Upper lobe of right lung (tissue), 1 donor: ENCODE results near the gene SEL1L3. TPM values are rescaled to one million over a fixed set of nuclear protein-coding genes. Genes with fewer than 3 reads are reported as not detected.

ENCODE experiments used
- ATAC-seq: fragments of 200-7000 bp; cut with Tn5 transposase; one replicate; pipeline ENCODE4 v1.9.1; 2020; ENCODE audit warnings: mild to moderate bottlenecking, moderate library complexity
- DNase-seq: peaks from one replicate; pipeline ENCODE4 v3.0.0-alpha.2; 2020
- H3K27ac ChIP-seq: fragments of 200-600 bp; one replicate; pipeline ENCODE4 v1.8.0; 2022
- H3K27me3 ChIP-seq: fragments of 200-600 bp; one replicate; pipeline ENCODE4 v1.8.0; 2022; ENCODE audit warnings: mild to moderate bottlenecking
- H3K36me3 ChIP-seq: fragments of 200-600 bp; one replicate; pipeline ENCODE4 v1.8.0; 2022
- H3K4me1 ChIP-seq: fragments of 200-600 bp; one replicate; pipeline ENCODE4 v1.8.0; 2022
- H3K4me3 ChIP-seq: fragments of 200-600 bp; one replicate; pipeline ENCODE4 v1.8.0; 2022; ENCODE audit warnings: mild to moderate bottlenecking
- H3K9me3 ChIP-seq: fragments of 200-600 bp; one replicate; pipeline ENCODE4 v1.8.0; 2022
- intact Hi-C: fragments of 100-400 bp; cut with DNase I; formaldehyde crosslinking; loops from one replicate; pipeline ENCODE4 v1.11.0; 2022
- total RNA-seq: library from RNA; stranded (reverse); fragmentation: NEBNext Ultra II Directional; extraction: Animal tissue kit (Norgen Biotek cat#: 25700); gene quantifications from one replicate; pipeline ENCODE4 v1.2.1, GENCODE V29; 2021
- TF ChIP-seq, protein P1 (sequence below): fragments of 200-600 bp; IDR thresholded peaks from one replicate; pipeline ENCODE4 v1.8.0; 2022; ENCODE audit warnings: antibody characterized with exemption
- donor health status: DM: no; HTN: yes; CAD: no; lungs with severe emphysema.

Gene SEL1L3
- total RNA-seq, 1 donor from 2014 or later = 69.2 TPM

DNA sequence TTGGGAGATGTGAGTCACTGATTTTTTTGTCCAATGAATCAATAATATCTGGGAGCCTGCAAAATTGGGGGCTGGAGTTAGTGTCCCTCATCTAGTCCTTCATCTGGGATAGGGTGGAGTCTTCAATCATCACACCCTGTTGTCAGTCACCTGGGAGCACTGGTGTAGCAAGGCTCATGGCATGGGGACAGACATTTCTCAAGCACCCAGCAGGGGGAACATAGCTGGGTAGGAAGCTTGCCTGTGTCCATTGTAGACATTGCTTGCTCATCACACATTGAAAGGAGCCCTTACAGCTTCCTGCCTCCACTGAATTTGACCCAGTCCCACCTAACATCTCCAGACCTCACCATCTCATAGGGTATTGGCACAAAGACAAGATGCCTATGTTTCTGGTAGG lies 61.2 kb downstream of the SEL1L3 start:
- intact Hi-C loops = no loop called here
- ATAC-seq (peak; percentile 11), DNase-seq (no peak)
- Histone ChIP-seq H3K36me3 (peaks cover 31% of the 10 kb centered on the region), H3K27me3 (no peaks in the 10 kb centered on the region), H3K4me1 (no peaks in the 10 kb centered on the region), H3K9me3 (no peaks in the 10 kb centered on the region), H3K27ac (no peak overlapping the region), H3K4me3 (no peak overlapping the region)
- TF ChIP-seq, protein P1, sequence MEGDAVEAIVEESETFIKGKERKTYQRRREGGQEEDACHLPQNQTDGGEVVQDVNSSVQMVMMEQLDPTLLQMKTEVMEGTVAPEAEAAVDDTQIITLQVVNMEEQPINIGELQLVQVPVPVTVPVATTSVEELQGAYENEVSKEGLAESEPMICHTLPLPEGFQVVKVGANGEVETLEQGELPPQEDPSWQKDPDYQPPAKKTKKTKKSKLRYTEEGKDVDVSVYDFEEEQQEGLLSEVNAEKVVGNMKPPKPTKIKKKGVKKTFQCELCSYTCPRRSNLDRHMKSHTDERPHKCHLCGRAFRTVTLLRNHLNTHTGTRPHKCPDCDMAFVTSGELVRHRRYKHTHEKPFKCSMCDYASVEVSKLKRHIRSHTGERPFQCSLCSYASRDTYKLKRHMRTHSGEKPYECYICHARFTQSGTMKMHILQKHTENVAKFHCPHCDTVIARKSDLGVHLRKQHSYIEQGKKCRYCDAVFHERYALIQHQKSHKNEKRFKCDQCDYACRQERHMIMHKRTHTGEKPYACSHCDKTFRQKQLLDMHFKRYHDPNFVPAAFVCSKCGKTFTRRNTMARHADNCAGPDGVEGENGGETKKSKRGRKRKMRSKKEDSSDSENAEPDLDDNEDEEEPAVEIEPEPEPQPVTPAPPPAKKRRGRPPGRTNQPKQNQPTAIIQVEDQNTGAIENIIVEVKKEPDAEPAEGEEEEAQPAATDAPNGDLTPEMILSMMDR = no peak

DNA sequence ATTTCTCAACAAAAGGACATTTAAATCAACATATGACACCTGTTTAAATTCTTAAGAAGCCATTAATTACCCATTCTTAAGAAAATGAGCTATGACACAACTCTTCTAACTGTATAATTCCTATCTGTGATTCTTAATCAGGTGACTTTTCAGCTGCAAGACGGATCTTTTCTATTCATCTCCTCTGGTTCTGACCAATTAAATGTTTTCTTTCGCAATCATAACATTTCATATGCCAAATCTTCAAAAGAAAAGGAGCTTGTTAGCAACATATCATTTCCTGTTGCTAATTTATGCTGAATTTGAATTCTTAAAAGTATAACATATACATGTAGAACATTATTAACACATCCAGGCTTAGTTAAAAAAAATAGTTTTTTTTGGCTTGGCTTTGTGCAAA lies 62.5 kb downstream of the SEL1L3 start:
- no peak overlapping the region for H3K4me3 ChIP-seq
- TF ChIP-seq, protein P1 = no peak
- DNase-seq = no peak
- peaks cover 36% of the 10 kb centered on the region for H3K36me3 ChIP-seq
- H3K9me3 ChIP-seq = no peaks in the 10 kb centered on the region
- H3K27ac ChIP-seq = no peak overlapping the region
- intact Hi-C loops = no loop called here
- no peaks in the 10 kb centered on the region for H3K4me1 ChIP-seq
- no peaks in the 10 kb centered on the region for H3K27me3 ChIP-seq
- ATAC-seq = no peak

DNA sequence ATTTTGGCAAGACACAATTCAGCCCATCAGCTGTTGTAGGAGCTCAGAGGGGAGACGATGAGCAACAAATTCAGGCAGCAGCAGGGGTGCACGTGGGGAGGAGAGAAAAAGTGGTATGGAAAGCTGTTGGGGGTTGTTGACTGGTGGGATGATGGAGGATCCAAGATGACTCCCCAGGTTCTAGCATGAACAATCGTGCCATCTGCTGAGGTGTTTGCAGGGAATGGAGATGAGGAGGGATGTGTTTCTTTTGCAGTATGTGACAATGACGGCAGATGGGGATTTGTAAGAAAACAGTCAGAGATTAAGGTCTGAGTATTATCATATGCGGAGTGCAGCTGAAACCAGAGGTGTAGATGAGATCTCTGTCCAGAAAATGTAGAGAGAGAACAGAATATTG lies 63.3 kb downstream of the SEL1L3 start:
- no peak overlapping the region for H3K27ac ChIP-seq
- H3K9me3 ChIP-seq = no peaks in the 10 kb centered on the region
- H3K36me3 ChIP-seq = peaks cover 35% of the 10 kb centered on the region
- no peak overlapping the region for H3K4me3 ChIP-seq
- no peak for DNase-seq
- no peak for ATAC-seq
- TF ChIP-seq, protein P1 = no peak
- intact Hi-C loops = no loop called here
- no peaks in the 10 kb centered on the region for H3K4me1 ChIP-seq
- H3K27me3 ChIP-seq = no peaks in the 10 kb centered on the region

DNA sequence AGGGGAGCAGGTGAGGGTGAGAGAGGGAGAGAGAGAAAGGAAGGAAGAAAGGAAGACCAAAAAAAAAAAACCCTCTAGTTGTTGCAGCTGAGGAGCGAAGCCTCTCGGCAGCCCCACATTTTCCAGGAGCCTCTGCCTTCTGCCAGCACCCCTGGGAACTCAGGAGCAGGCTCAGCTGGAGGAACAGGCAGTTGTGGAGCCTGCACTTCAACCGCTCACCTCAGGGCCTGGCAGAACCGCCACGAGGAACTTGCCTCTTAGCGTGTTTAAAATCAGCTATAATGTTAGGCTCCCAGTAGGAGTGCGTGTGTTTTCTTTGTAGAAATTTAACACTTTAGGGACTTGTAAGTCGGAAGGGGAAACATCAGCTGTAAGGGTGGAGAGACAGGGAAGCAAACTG lies 65.7 kb downstream of the SEL1L3 start:
- DNase-seq (no peak), ATAC-seq (no peak)
- no peaks in the 10 kb centered on the region for H3K9me3 ChIP-seq
- intact Hi-C loops = no loop called here
- H3K4me3 ChIP-seq = no peak overlapping the region
- peaks cover 19% of the 10 kb centered on the region for H3K36me3 ChIP-seq
- H3K27me3 ChIP-seq = no peaks in the 10 kb centered on the region
- H3K27ac ChIP-seq = no peak overlapping the region
- TF ChIP-seq, protein P1 = no peak
- no peaks in the 10 kb centered on the region for H3K4me1 ChIP-seq

DNA sequence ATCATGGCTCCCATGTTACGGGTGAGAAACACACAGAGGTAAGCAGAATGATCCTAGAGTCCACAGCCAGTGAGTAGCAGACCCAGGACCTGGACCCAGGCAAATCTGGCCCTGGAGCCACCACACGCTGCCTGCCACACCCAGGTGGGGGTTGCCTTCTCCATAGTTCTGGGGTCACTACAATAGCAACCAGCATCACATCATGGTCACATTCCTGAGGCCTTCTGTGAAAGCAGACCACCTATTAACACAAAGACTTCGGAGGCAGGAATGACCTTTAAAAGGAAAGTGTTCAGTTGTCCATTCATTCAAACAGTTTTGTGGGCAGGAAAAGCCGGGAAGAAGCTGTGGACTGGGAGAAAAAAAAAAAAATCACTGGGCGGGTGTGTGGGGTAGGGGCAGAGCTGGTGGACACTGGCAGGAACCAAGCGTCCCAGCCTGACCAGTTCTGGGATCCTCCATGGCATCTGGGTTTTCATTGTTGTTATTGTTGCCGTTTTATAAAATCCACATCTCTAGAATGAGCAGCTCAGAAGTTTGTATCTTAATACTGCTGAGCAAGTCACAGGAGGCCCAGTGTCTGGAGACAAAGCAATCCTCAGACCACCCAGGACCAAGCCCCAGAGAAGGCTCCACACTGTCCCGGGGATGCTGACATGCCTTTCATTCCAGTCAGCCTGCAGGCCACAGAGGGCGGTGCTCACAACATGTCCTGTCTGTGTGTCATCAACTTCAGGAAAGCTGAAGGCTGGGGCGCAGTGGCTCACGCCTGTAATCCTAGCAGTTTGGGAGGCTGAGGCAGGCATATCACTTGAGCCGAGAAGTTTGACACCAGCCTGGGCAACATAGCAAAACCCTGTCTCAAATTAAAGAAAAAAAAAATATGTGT lies 67.0 kb downstream of the SEL1L3 start:
- TF ChIP-seq, protein P1 = no peak
- DNase-seq (no peak), ATAC-seq (no peak)
- Histone ChIP-seq H3K4me3 (no peak overlapping the region), H3K27me3 (no peaks in the 10 kb centered on the region), H3K36me3 (peaks cover 8% of the 10 kb centered on the region), H3K27ac (no peak overlapping the region), H3K9me3 (no peaks in the 10 kb centered on the region), H3K4me1 (no peaks in the 10 kb centered on the region)
- intact Hi-C loops = no loop called here
